GM12878 (cell line): Measurements from ENCODE around the gene TCF12.

Source experiments
- EED ChIP-seq: sonication (generic); IDR thresholded peaks from 2 replicates; pipeline ENCODE4 v1.6.1; 2016; ENCODE audit warnings: antibody characterized with exemption, low read depth
- MTA2 ChIP-seq: fragments of 450-650 bp; IDR thresholded peaks from 2 replicates; pipeline ENCODE4 v1.6.1; 2016; ENCODE audit warnings: low read depth, mild to moderate bottlenecking, moderate library complexity
- SUPT20H ChIP-seq: IDR thresholded peaks from 2 replicates; pipeline ENCODE4 v1.6.1; 2011; ENCODE audit warnings: low read depth, mild to moderate bottlenecking, low read length, moderate library complexity, borderline replicate concordance; ENCODE audit not compliant: control insufficient read depth
- ZNF207 ChIP-seq: fragments of 450-650 bp; IDR thresholded peaks from 2 replicates; pipeline ENCODE4 v1.6.1; 2014; ENCODE audit warnings: antibody characterized with exemption, mild to moderate bottlenecking, borderline replicate concordance
- TF ChIP-seq, protein P1 (sequence below), 3 experiments: IDR thresholded peaks in 2 of 3; conservative IDR thresholded peaks in 1 of 3; 2 replicates each; pipeline ENCODE4 v1.5.1; 2011; ENCODE audit warnings: low read depth in 3 of 3, low read length in 3 of 3, mild to moderate bottlenecking in 3 of 3, control low read depth in 2 of 3, moderate library complexity in 2 of 3, inconsistent platforms in 1 of 3, mixed read lengths in 1 of 3; ENCODE audit not compliant: control insufficient read depth in 2 of 3, insufficient read depth in 1 of 3; ENCODE audit errors: extremely low read depth in 1 of 3

DNA sequence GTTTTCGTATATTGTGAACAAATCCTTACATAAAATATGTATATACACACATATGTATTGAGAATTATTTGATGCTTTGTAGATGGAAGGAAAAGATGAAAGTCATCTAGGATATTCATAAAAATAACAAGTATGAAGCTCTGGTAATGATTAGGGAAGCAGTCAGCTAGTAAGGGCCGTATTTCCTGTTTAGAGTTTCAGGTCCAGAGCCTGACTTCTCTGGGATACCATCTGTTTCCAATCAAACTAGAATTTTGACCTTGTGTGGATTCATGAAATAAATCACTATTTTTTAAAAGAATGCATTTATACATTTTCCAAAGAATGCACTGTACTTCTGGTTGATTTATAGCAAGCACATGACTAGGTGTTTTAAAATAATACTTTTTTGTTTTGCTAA is 301.8 kb downstream of the TCF12 start:
- TF ChIP-seq MTA2 (no peak), SUPT20H (no peak), ZNF207 (no peak), EED (no peak)
- TF ChIP-seq, protein P1, sequence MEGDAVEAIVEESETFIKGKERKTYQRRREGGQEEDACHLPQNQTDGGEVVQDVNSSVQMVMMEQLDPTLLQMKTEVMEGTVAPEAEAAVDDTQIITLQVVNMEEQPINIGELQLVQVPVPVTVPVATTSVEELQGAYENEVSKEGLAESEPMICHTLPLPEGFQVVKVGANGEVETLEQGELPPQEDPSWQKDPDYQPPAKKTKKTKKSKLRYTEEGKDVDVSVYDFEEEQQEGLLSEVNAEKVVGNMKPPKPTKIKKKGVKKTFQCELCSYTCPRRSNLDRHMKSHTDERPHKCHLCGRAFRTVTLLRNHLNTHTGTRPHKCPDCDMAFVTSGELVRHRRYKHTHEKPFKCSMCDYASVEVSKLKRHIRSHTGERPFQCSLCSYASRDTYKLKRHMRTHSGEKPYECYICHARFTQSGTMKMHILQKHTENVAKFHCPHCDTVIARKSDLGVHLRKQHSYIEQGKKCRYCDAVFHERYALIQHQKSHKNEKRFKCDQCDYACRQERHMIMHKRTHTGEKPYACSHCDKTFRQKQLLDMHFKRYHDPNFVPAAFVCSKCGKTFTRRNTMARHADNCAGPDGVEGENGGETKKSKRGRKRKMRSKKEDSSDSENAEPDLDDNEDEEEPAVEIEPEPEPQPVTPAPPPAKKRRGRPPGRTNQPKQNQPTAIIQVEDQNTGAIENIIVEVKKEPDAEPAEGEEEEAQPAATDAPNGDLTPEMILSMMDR (IDR thresholded peaks at IDR 0.05 in 2 of 3, conservative IDR thresholded peaks at IDR 0.05 in 1 of 3; ENCODE audit: control insufficient read depth in 2 of 3, extremely low read depth in 1 of 3, insufficient read depth in 1 of 3, low read depth in 3 of 3, low read length in 3 of 3): no peak
